Left lung (tissue), 14 donors: ENCODE data around the gene KCNE5. TPM values are rescaled to one million over a fixed set of nuclear protein-coding genes. Genes with fewer than 3 reads are reported as not detected.
"Not testable (repeated sequence)": the region's sequence is repeated elsewhere in the genome, so short reads cannot be mapped to it uniquely, and the experiment has no call there.

Source experiments
- ATAC-seq: fragments of 200-7000 bp; cut with Tn5 transposase; one replicate; pipeline ENCODE4 v1.9.1; 2020; ENCODE audit warnings: moderate library complexity
- DNase-seq, 4 donors: peaks; one replicate each; pipeline ENCODE4 v3.0.0-alpha.2; 2013 to 2020
- H3K27ac ChIP-seq, 2 donors: fragments of 200-600 bp; sonication (generic) in 1 of 2; one replicate each; pipeline versions ENCODE4 v1.5.0 to v1.8.0; 2020 to 2021
- H3K27me3 ChIP-seq, 2 donors: fragments of 200-600 bp; sonication (generic) in 1 of 2; one replicate each; pipeline versions ENCODE4 v1.5.0 to v1.8.0; 2020 to 2021
- H3K36me3 ChIP-seq, 2 donors: fragments of 200-600 bp; sonication (generic) in 1 of 2; one replicate each; pipeline versions ENCODE4 v1.5.0 to v1.8.0; 2020 to 2021
- H3K4me1 ChIP-seq, 2 donors: fragments of 200-600 bp; one replicate each; pipeline ENCODE4 v1.8.0; 2021
- H3K4me3 ChIP-seq, 2 donors: fragments of 200-600 bp; sonication (generic) in 1 of 2; one replicate each; pipeline versions ENCODE4 v1.5.0 to v1.8.0; 2020 to 2021; ENCODE audit warnings: mild to moderate bottlenecking in 1 of 2
- H3K9me3 ChIP-seq, 2 donors: fragments of 200-600 bp; sonication (generic) in 1 of 2; one replicate each; pipeline versions ENCODE4 v1.5.0 to v1.8.0; 2020 to 2021
- intact Hi-C, 2 donors: fragments of 100-400 bp; cut with DNase I; formaldehyde crosslinking; loops; one replicate each; pipeline versions ENCODE4 v1.11.2 to v1.14.2; 2022
- long read RNA-seq, 12 donors: library from polyadenylated mRNA in 2 of 12; unstranded in 2 of 12; transcript quantifications; one replicate each; pipeline ENCODE4 v2.0.0 and lab custom pipeline, GENCODE V29; 2019 to 2026
- polyA plus RNA-seq, 6 donors: library from polyadenylated mRNA; unstranded; fragments of 120-200 nt; gene quantifications; one replicate each; pipeline ENCODE4 v1.2.1, GENCODE V29; 2013; ENCODE audit not compliant: insufficient read length in 6 of 6
- total RNA-seq, 2 donors: library from RNA; stranded (reverse); fragmentation: NEBNext Ultra II Directional; extraction: Animal tissue kit (Norgen Biotek cat#: 25700); gene quantifications; one replicate each; pipeline ENCODE4 v1.2.1, GENCODE V29; 2021
- TF ChIP-seq, protein P1 (sequence below), 2 donors: fragments of 200-600 bp; sonication (generic) in 1 of 2; IDR thresholded peaks; one replicate each; pipeline versions ENCODE4 v1.5.0 to v1.8.0; 2021; ENCODE audit warnings: antibody characterized with exemption in 2 of 2
- donor health status: DM: no; HTN: yes; CAD: no.
- donor health status: DM: no; HTN: no; CAD: no.

Gene KCNE5, protein sequence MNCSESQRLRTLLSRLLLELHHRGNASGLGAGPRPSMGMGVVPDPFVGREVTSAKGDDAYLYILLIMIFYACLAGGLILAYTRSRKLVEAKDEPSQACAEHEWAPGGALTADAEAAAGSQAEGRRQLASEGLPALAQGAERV
- total RNA-seq (under 1 TPM in 1 of 2 donors, not detected in 1; 0.84 TPM), polyA plus RNA-seq (1 to 10 TPM; 3.9 to 8.0 (median 4.2) TPM)
- long read RNA-seq, donor 1, transcript KCNE5-201 (1 exons, 1,473 nt): major isoform, 9 of 9 reads
- long read RNA-seq, donor 1, partial matches to known transcripts: 0 of 9 reads
- long read RNA-seq, donor 1, other reads (novel, unspliced or antisense): 0 of 9 reads
- long read RNA-seq, donor 2, transcript KCNE5-201 (1 exons, 1,473 nt): major isoform, 10 of 10 reads
- long read RNA-seq, donor 2, partial matches to known transcripts: 0 of 10 reads
- long read RNA-seq, donor 2, other reads (novel, unspliced or antisense): 0 of 10 reads
- long read RNA-seq, donor 3, transcript KCNE5-201 (1 exons, 1,473 nt): major isoform, 10 of 10 reads
- long read RNA-seq, donor 3, partial matches to known transcripts: 0 of 10 reads
- long read RNA-seq, donor 3, other reads (novel, unspliced or antisense): 0 of 10 reads
- long read RNA-seq, donor 4: 0 reads
- long read RNA-seq, donor 5, partial matches to known transcripts: 0 of 3 reads
- long read RNA-seq, donor 5, other reads (novel, unspliced or antisense): 0 of 3 reads
- long read RNA-seq, donor 6, transcript KCNE5-201 (1 exons, 1,473 nt): major isoform, 6 of 6 reads
- long read RNA-seq, donor 6, partial matches to known transcripts: 0 of 6 reads
- long read RNA-seq, donor 6, other reads (novel, unspliced or antisense): 0 of 6 reads
- long read RNA-seq, donor 7, partial matches to known transcripts: 0 of 1 reads
- long read RNA-seq, donor 7, other reads (novel, unspliced or antisense): 0 of 1 reads
- long read RNA-seq, donor 8, partial matches to known transcripts: 0 of 3 reads
- long read RNA-seq, donor 8, other reads (novel, unspliced or antisense): 0 of 3 reads
- long read RNA-seq, donor 9: 0 reads
- long read RNA-seq, donor 10: 0 reads
- long read RNA-seq, donor 11, transcript KCNE5-201 (1 exons, 1,473 nt): major isoform, 76 of 76 reads
- long read RNA-seq, donor 11, partial matches to known transcripts: 0 of 76 reads
- long read RNA-seq, donor 11, other reads (novel, unspliced or antisense): 0 of 76 reads
- long read RNA-seq, donor 12, partial matches to known transcripts: 0 of 3 reads
- long read RNA-seq, donor 12, other reads (novel, unspliced or antisense): 0 of 3 reads

DNA sequence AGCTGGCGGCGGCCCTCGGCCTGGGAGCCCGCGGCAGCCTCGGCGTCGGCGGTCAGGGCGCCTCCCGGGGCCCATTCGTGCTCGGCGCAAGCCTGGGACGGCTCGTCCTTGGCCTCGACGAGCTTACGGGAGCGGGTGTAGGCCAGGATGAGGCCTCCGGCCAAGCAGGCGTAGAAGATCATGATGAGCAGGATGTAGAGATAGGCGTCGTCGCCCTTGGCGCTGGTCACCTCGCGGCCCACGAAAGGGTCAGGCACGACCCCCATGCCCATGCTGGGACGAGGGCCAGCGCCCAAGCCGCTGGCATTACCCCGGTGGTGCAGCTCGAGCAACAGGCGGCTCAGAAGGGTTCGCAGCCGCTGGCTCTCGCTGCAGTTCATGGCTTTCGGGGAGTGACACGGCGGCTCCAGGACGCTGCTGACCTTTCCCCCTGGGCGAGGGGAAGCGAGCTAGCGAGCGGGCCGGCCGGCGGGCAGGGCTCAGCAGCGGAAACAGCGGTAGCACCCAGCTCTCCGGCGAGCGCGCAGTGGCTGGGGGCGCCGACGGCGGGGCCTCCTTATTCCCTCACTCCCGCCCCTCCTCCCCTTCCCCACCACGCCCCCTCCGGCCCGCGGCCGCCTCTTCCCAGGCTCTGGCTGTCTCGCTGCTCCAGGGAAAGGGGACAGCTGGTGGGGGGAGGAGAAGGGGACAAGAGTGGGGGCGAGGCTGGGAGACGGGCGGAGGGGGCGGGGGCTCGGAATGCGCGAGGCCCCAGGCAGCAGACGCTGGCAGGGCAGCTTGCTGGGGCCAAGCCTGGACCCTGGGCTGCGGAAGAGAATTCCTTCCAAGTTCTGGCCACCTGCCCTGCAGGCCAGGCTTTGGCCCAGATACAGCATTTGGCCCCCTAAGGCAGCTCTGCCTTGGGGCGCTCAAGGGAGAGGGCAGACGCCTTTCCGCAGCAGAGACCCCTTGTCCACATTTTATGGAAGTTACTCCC, at the start of gene KCNE5:
KCNE5 (minus strand) TSS at position 532 of the 976 bp plus-strand sequence; CDS start at position 380, 152 bp downstream.
- H3K9me3 ChIP-seq: no peaks in the 10 kb centered on the region
- intact Hi-C loops: no loop called here
- no peak within 1 kb of the TSS for H3K4me3 ChIP-seq
- no peak within 1 kb of the TSS for H3K27ac ChIP-seq
- no peaks in the 10 kb centered on the region for H3K4me1 ChIP-seq
- no peaks in the 10 kb centered on the region for H3K27me3 ChIP-seq
- DNase-seq (peak; percentile 18 to 63 (median 47)), ATAC-seq (peak; percentile 45)
- no peaks in the 10 kb centered on the region for H3K36me3 ChIP-seq
- TF ChIP-seq, protein P1, sequence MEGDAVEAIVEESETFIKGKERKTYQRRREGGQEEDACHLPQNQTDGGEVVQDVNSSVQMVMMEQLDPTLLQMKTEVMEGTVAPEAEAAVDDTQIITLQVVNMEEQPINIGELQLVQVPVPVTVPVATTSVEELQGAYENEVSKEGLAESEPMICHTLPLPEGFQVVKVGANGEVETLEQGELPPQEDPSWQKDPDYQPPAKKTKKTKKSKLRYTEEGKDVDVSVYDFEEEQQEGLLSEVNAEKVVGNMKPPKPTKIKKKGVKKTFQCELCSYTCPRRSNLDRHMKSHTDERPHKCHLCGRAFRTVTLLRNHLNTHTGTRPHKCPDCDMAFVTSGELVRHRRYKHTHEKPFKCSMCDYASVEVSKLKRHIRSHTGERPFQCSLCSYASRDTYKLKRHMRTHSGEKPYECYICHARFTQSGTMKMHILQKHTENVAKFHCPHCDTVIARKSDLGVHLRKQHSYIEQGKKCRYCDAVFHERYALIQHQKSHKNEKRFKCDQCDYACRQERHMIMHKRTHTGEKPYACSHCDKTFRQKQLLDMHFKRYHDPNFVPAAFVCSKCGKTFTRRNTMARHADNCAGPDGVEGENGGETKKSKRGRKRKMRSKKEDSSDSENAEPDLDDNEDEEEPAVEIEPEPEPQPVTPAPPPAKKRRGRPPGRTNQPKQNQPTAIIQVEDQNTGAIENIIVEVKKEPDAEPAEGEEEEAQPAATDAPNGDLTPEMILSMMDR (IDR thresholded peaks at IDR 0.05): no peak

DNA sequence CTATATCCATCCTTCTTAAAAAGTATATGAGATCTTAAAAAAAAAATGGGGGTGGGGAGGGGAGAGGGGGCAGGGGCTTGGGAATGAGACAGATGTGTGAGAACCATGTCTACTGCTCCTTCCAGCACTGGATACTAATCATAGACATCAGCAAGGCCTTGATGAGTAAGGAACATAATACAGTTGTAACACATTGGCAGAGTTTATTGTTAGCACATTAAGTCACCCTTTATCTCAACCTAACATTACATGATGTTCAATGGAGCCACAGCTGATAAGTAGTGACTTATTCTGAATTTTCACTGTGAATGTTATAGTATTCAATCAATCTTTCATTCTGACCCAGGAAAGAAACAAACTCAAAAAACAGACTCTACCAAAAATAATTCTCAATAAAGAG, 47.3 kb upstream of the KCNE5 start:
- no peak overlapping the region for H3K4me3 ChIP-seq
- H3K9me3 ChIP-seq: no peaks in the 10 kb centered on the region
- no peak overlapping the region for H3K27ac ChIP-seq
- H3K4me1 ChIP-seq: no peaks in the 10 kb centered on the region
- TF ChIP-seq, protein P1 (IDR thresholded peaks at IDR 0.05): no peak
- peaks cover 0 to 5% of the 10 kb centered on the region in 2 donors for H3K27me3 ChIP-seq
- no peak for DNase-seq
- intact Hi-C loops: no loop called here
- H3K36me3 ChIP-seq: peaks cover 0 to 67% of the 10 kb centered on the region in 2 donors
- no peak for ATAC-seq

- DNase-seq, ATAC-seq, H3K4me1 ChIP-seq, H3K27me3 ChIP-seq, H3K9me3 ChIP-seq, intact Hi-C loops, H3K4me3 ChIP-seq, H3K27ac ChIP-seq: not testable (repeated sequence)
- peaks cover 0 to 66% of the 10 kb centered on the region in 2 donors for H3K36me3 ChIP-seq
These were observed 46.2 kb upstream of the KCNE5 start for GRCh38 chrX:109671170-109671569.

- H3K27ac ChIP-seq: no peak overlapping the region
These were observed 43.0 kb upstream of the KCNE5 start for GRCh38 chrX:109667986-109668385.

More at GRCh38 chrX:109667986-109668385, 43.0 kb upstream of the KCNE5 start:
- ATAC-seq: no peak
- DNase-seq: no peak
- Histone ChIP-seq H3K36me3 (peaks cover 0 to 73% of the 10 kb centered on the region in 2 donors), H3K27me3 (no peaks in the 10 kb centered on the region), H3K4me1 (no peaks in the 10 kb centered on the region), H3K9me3 (no peaks in the 10 kb centered on the region), H3K4me3 (no peak overlapping the region)
- intact Hi-C loops: no loop called here
- TF ChIP-seq, protein P1 (IDR thresholded peaks at IDR 0.05): no peak
